HG03520 (cell line): ENCODE data around the gene RPRD1A.
"Not testable (repeated sequence)": the region's sequence is repeated elsewhere in the genome, so short reads cannot be mapped to it uniquely, and the experiment has no call there.

Experiments used
- ATAC-seq: cut with Tn5 transposase; IDR thresholded peaks from one replicate; pipeline ENCODE4 v1.9.1; 2021; ENCODE audit warnings: mild to moderate bottlenecking, moderate library complexity; ENCODE audit not compliant: unreplicated experiment

Gene RPRD1A

DNA sequence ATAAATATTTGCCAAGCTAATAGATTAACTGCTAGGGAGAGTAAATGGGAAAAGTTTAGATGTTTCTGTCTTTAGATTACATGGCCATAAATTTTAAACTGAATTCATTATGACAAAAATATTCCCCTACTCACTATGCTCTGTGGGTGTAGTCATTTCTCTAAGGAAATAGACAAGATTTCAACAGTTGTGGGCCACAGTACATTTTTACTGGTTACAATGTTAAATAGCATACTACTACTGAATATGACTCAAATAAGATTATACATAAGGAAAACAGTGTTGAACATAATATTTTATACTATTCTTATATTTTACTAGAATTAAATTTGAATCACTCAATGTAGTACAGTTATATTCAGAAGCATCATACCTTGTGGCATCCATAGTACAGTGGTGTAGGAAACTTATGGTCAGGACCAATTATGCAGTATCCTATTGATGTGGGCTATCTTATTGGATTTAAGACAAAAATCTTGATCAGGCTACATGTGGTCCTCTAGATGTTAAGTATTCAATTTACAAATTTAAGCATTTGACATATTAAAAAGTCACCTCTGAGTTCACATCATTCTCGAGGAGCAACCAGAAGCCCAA is 33.0 kb downstream of the RPRD1A start:
- ATAC-seq = no peak

DNA sequence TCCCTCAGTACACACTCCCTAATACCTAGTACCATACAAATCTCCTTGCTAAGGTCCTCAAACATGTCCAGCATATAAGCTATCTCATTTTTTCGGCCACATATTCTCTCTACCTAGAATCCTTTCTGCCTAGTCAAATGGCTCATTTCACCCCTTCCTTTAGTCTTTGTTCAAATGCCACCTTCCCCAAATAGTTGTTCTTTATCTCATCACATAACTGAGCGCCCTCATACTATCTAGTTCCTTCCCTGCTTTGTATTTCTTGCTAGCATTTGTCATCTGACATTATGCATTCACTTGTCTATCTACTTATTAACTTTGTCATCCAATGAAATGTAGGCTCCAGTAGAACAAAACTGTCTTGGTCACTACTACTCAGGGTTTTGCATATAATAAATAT is 35.5 kb downstream of the RPRD1A start:
- ATAC-seq = no peak

DNA sequence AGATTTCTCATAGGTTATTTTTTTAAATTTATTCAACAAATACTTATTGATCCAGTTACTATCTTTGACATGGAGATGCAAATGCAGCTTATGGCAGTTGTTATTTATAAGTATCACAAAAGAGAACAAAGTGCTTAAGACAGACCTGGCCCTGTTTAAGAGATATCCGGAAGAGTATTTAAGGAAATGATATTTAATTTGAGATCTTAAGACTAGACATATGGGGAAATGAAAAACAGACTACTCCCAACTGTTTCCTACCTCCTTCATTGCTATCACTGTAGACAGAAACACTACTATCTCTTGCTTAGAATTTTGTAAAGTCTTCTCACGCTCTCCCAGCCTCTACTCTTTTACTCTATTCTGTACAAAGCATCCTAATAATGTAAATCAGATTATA is 36.0 kb downstream of the RPRD1A start:
- no peak for ATAC-seq

- ATAC-seq = no peak
Observed at GRCh38 chr18:36028859-36029258, 38.5 kb downstream of the RPRD1A start.

GRCh38 chr18:36025025-36025424 is 42.3 kb downstream of the RPRD1A start:
- ATAC-seq = no peak

DNA sequence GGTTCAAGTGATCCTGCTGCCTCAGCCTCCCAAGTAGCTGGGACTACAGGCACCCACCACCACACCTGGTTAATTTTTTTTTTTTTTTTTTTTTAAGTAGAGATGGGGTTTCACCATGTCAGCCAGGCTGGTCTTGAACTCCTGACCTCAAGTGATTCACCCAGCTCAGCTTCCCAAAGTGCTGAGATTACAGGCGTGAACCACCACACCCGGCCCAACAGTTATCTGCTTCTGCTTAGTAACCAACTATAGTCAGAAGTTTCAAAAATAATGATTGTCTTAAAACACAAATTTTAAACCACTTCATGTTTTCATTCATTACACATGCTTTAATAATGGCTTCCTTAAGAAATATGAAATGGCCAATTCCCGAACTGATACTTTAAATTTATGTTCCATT is 43.1 kb downstream of the RPRD1A start:
- ATAC-seq = not testable (repeated sequence)

DNA sequence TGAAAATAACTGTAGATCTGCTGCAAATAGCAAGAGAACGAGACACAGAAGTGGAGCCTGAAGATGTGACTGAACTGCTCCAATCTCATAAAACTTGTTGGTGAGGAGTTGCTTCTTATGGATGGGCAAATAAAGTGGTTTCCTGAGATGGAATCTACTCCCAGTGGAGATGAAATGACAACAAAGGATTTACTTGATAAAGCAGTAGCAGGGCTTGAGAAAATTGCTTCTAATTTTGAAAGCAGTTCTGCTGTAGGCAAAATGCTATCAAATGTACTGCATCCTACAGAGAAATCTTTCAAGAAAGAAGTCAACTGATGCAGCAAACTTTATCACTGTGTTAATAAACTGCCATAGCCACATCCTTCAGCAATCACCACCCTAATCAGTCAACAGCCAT is 44.0 kb downstream of the RPRD1A start:
- ATAC-seq = no peak

- no peak for ATAC-seq
Observed at GRCh38 chr18:36020174-36020711, 47.1 kb downstream of the RPRD1A start.

- ATAC-seq = no peak
Observed at GRCh38 chr18:36017232-36017631, 50.1 kb downstream of the RPRD1A start.

- peak; percentile 86 for ATAC-seq
Observed at GRCh38 chr18:36015629-36016028, 51.7 kb downstream of the RPRD1A start.

- ATAC-seq = no peak
Observed at GRCh38 chr18:36012891-36013290, 54.5 kb downstream of the RPRD1A start.

- no peak for ATAC-seq
Observed at GRCh38 chr18:36009214-36009613, 58.1 kb downstream of the RPRD1A start.

DNA sequence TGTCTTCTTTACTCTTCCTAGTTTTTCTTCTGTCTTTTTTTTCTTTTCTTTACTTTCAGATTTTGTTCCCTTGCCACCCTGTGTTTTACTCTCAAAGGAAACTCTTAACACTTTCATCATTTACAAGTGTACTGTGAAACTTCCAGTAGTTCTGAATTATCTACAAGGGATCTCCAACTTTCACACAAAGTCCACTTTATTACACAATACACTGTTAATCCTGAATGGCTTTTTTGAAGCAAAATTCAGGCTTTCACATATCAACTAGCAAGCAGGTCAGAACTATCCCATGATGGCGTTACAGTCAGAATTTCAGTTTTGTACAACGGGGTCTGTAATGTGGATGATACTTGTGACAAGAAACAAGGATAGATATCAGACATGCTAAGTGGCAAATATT is 60.4 kb downstream of the RPRD1A start:
- no peak for ATAC-seq

DNA sequence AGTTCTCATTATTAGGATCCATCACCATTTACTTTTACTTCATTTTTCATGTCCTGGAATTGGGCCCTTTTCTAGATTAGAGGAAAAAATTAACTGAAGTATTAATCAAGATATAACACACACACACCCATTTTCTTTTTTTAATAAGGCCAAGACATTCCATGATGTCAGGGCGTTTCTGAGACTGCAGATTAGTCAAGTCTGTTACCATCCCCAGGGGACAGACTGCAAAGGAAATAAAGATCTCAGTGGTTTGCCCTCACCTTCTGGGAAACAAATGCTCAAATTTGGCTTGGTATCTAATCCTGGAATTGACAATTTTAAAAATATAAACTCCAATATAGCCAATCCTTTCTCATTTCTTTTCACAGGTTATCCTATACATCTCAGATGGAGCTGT is 67.4 kb downstream of the RPRD1A start:
- ATAC-seq = no peak

- ATAC-seq = no peak
Observed at GRCh38 chr18:35998967-35999366, 68.4 kb downstream of the RPRD1A start.

DNA sequence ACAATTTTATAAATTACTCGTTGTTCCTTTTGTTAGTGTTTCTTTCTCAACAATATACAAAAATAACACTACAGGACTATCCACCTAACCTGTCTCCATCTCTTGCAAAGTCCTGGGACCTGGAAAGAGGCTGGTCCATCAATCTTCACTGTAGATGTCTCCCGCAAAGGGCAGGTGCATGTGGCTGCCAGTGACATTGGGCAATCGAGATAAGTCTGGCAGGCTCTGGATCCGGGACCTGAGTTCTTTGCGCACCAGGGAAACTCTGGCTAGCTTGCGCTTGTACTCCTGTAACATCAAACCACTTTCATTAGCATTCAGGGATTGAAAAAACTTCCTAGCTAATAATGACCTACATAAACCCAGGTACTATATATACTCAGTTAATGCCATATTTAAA is 74.3 kb downstream of the RPRD1A start:
- ATAC-seq = no peak

DNA sequence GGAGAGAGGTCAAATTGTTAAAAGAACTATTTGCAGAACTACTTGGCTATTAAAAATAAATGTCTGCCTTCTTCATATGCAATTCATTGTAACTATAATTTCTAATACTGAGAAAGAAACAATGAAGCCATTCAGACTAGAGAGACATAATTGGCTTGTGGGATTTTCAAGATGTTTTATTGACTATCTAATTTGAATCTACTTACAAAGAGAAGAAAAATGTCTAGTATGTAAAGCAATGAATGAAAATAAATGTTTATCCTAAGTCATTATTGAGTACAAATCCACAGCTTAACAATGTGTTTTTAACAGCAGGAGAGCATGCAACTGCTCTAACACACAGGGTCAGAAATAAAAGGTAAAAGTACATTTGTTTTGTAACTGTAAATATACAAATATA is 75.7 kb downstream of the RPRD1A start:
- ATAC-seq = no peak

GRCh38 chr18:35983818-35984217 is 83.5 kb downstream of the RPRD1A start:
- ATAC-seq = no peak

- ATAC-seq = no peak
Observed at GRCh38 chr18:35983147-35983546, 84.2 kb downstream of the RPRD1A start.

GRCh38 chr18:35982409-35983114 is 84.8 kb downstream of the RPRD1A start:
- no peak for ATAC-seq

DNA sequence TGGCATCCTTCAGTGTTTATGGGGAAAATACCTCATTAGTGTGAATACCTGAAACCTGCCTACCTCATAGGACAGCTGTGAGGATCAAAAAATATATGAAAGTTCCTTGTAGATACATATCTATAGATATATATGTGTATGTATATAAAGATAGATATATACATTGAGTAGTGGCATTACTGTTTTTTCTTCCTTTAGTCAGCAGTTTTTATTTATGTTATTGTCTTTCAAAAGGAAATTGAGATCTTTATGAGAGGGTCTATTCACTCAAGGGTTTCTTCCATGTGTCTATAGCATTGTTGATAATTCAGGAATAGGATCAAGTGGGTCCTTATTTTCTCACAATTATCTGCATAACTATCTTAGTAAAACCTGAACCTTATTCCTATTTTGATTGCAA is 88.2 kb downstream of the RPRD1A start:
- no peak for ATAC-seq

DNA sequence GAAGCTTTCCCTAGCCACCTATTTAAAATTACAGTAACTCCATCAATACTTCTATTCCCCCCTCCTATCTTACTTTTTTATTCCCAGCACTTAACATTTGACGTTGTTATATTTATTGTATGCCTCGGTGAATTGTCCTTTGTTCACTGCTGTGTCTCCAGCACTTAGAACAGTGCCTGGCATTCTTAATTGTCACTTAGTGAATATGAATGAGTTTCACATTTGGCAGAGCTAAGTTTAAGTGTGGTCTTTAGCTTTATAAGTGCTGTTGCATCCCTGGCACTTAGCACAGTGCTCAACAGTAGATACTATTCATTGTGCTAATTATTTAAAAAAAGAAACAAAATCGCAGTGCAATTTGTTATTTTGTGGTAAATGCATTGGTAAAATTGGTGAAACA is 93.2 kb downstream of the RPRD1A start:
- no peak for ATAC-seq

GRCh38 chr18:35973650-35974049 is 93.7 kb downstream of the RPRD1A start:
- ATAC-seq = no peak
